H1 (cell line): Measurements from ENCODE around the gene WBP11. TPM values are rescaled to one million over a fixed set of nuclear protein-coding genes. Genes with fewer than 3 reads are reported as not detected.

Source experiments
- CTCF ChIA-PET: fragments of 300-600 bp; sonication (Branson Sonifier 250); formaldehyde crosslinking; loops from one replicate; lab custom pipeline; 2021; ENCODE audit not compliant: partially characterized antibody; lab: Charles Lee
- POLR2A ChIA-PET: fragments of 300-600 bp; sonication (Branson Sonifier 250); formaldehyde crosslinking; loops from one replicate; lab custom pipeline; 2021; ENCODE audit warnings: inconsistent platforms; ENCODE audit not compliant: partially characterized antibody; lab: Charles Lee
- DNase-seq, 2 experiments: peaks; one replicate each; pipeline versions ENCODE4 v3.0.0 to v3.0.0-alpha.2; 2010 to 2022; ENCODE audit warnings: low spot score in 2 of 2, low read depth in 1 of 2, mixed read lengths in 1 of 2
- FAIRE-seq: peaks from 2 replicates; lab custom pipeline; 2011; peaks lifted over from hg19 to GRCh38; lab: Jason Lieb, UNC
- H2AFZ ChIP-seq: 2 replicates; pipeline ENCODE4 v1.8.1; 2012; ENCODE audit warnings: low read length, inconsistent platforms
- H2AK5ac ChIP-seq: 2 replicates; pipeline ENCODE4 v1.6.1; 2013; ENCODE audit warnings: low read depth, low read length
- H2BK120ac ChIP-seq: replicated peaks from 2 replicates; pipeline ENCODE3; 2013; ENCODE audit warnings: low read depth, low read length, inconsistent platforms
- H2BK12ac ChIP-seq: 2 replicates; pipeline ENCODE4 v1.6.1; 2013; ENCODE audit warnings: low read depth, low read length
- H2BK15ac ChIP-seq: 2 replicates; pipeline ENCODE4 v1.6.1; 2013; ENCODE audit warnings: low read length
- H2BK20ac ChIP-seq: 2 replicates; pipeline ENCODE4 v1.6.1; 2013; ENCODE audit warnings: low read length
- H2BK5ac ChIP-seq: 2 replicates; pipeline ENCODE4 v1.6.1; 2013; ENCODE audit warnings: low read depth, low read length
- H3K14ac ChIP-seq: 2 replicates; pipeline ENCODE4 v1.6.1; 2013; ENCODE audit warnings: inconsistent platforms; ENCODE audit not compliant: insufficient read length
- H3K18ac ChIP-seq: 2 replicates; pipeline ENCODE4 v1.6.1; 2013; ENCODE audit warnings: low read length; ENCODE audit errors: extremely low read depth
- H3K23ac ChIP-seq: 2 replicates; pipeline ENCODE4 v1.6.1; 2013; ENCODE audit warnings: inconsistent platforms; ENCODE audit not compliant: insufficient read length
- H3K23me2 ChIP-seq: 2 replicates; pipeline ENCODE4 v1.6.1; 2013; ENCODE audit warnings: low read depth, low read length
- H3K27ac ChIP-seq: 2 replicates; pipeline ENCODE4 v1.6.1; 2011; ENCODE audit warnings: low read depth, low read length, inconsistent platforms
- H3K27me3 ChIP-seq, 4 experiments: replicated peaks in 1 of 4; 1 replicate in 1 of 4; 2 replicates in 3 of 4; pipeline versions ENCODE4 v1.6.1 to v1.8.1; 2011 to 2013; ENCODE audit warnings: low read length in 3 of 4, mild to moderate bottlenecking in 3 of 4, inconsistent platforms in 2 of 4, mixed read lengths in 2 of 4, moderate library complexity in 1 of 4; ENCODE audit not compliant: control insufficient read depth in 3 of 4, insufficient read depth in 3 of 4; ENCODE audit errors: extremely low read depth in 1 of 4
- H3K36me3 ChIP-seq, 4 experiments: 2 replicates each; pipeline versions ENCODE4 v1.6.1 to v1.8.1; 2011 to 2013; ENCODE audit warnings: mild to moderate bottlenecking in 4 of 4, low read length in 3 of 4, moderate library complexity in 2 of 4, control low read depth in 1 of 4, inconsistent platforms in 1 of 4; ENCODE audit not compliant: insufficient read depth in 4 of 4, control insufficient read depth in 2 of 4
- H3K4ac ChIP-seq: replicated peaks from 2 replicates; pipeline ENCODE3; 2013; ENCODE audit warnings: low read length, low read depth, mixed read lengths, inconsistent platforms; ENCODE audit not compliant: insufficient read length
- H3K4me1 ChIP-seq, 4 experiments: replicated peaks in 1 of 4; 1 replicate in 1 of 4; 2 replicates in 3 of 4; pipeline versions ENCODE4 v1.6.1 to v1.8.1; 2011 to 2013; ENCODE audit warnings: low read length in 3 of 4, inconsistent platforms in 2 of 4, mixed read lengths in 1 of 4; ENCODE audit not compliant: insufficient read depth in 4 of 4, control insufficient read depth in 3 of 4
- H3K4me2 ChIP-seq, 2 experiments: 2 replicates each; pipeline versions ENCODE4 v1.6.1 to v1.8.1; 2011 to 2013; ENCODE audit warnings: low read depth in 2 of 2, low read length in 2 of 2, control low read depth in 1 of 2, inconsistent platforms in 1 of 2, mild to moderate bottlenecking in 1 of 2; ENCODE audit not compliant: insufficient read depth in 1 of 2
- H3K4me3 ChIP-seq, 4 experiments: fragments of 200-600, 300-600 bp in 1 of 4; sonication (generic), shearing (Covaris generic), sonication (Bioruptor Twin) in 1 of 4; 2 replicates each; pipeline versions ENCODE4 v1.5.1 to v1.8.1; 2011 to 2016; ENCODE audit warnings: low read length in 4 of 4, low read depth in 3 of 4, control low read depth in 2 of 4, inconsistent platforms in 2 of 4, mild to moderate bottlenecking in 2 of 4, mixed read lengths in 1 of 4, moderate library complexity in 1 of 4; ENCODE audit not compliant: insufficient read depth in 2 of 4; ENCODE audit errors: extremely low read depth in 1 of 4
- H3K56ac ChIP-seq: replicated peaks from 2 replicates; pipeline ENCODE3; 2013; ENCODE audit warnings: low read depth, mild to moderate bottlenecking, mixed read lengths, low read length, inconsistent platforms; ENCODE audit not compliant: insufficient read length
- H3K79me1 ChIP-seq: 2 replicates; pipeline ENCODE4 v1.6.1; 2013; ENCODE audit warnings: low read depth, low read length, control low read depth
- H3K79me2 ChIP-seq, 2 experiments: 2 replicates each; pipeline versions ENCODE4 v1.6.1 to v1.8.1; 2012 to 2013; ENCODE audit warnings: low read length in 2 of 2, mild to moderate bottlenecking in 2 of 2, inconsistent platforms in 1 of 2; ENCODE audit not compliant: insufficient read depth in 2 of 2, control insufficient read depth in 1 of 2
- H3K9ac ChIP-seq, 4 experiments: replicated peaks in 1 of 4; 1 replicate in 1 of 4; 2 replicates in 3 of 4; pipeline versions ENCODE4 v1.6.1 to v1.8.1; 2011 to 2013; ENCODE audit warnings: low read depth in 3 of 4, low read length in 3 of 4, control low read depth in 2 of 4, mild to moderate bottlenecking in 2 of 4, moderate library complexity in 2 of 4, inconsistent platforms in 1 of 4; ENCODE audit errors: extremely low read depth in 1 of 4
- H3K9me3 ChIP-seq, 2 experiments: 2 replicates each; pipeline versions ENCODE4 v1.6.1 to v1.8.1; 2012 to 2013; ENCODE audit warnings: mild to moderate bottlenecking in 2 of 2, moderate library complexity in 2 of 2, control low read depth in 1 of 2, inconsistent platforms in 1 of 2, low read depth in 1 of 2, low read length in 1 of 2, mixed read lengths in 1 of 2; ENCODE audit not compliant: insufficient read depth in 2 of 2
- H4K20me1 ChIP-seq, 2 experiments: replicated peaks in 1 of 2; 2 replicates each; pipeline versions ENCODE3 to v1.8.1; 2011 to 2013; ENCODE audit warnings: inconsistent platforms in 2 of 2, low read length in 2 of 2, mild to moderate bottlenecking in 1 of 2; ENCODE audit not compliant: insufficient read depth in 2 of 2, control insufficient read depth in 1 of 2
- H4K5ac ChIP-seq: 2 replicates; pipeline ENCODE4 v1.6.1; 2013; ENCODE audit warnings: low read length, low read depth, mixed read lengths, inconsistent platforms; ENCODE audit not compliant: insufficient read length
- H4K8ac ChIP-seq: 2 replicates; pipeline ENCODE4 v1.8.0; 2013; ENCODE audit warnings: mild to moderate bottlenecking, moderate library complexity, low read length, inconsistent platforms; ENCODE audit not compliant: insufficient read depth; ENCODE audit errors: extremely low read depth
- H4K91ac ChIP-seq: replicated peaks from 2 replicates; pipeline ENCODE3; 2013; ENCODE audit warnings: low read length, mixed read lengths, inconsistent platforms; ENCODE audit not compliant: insufficient read length
- BACH1 ChIP-seq: IDR thresholded peaks from 2 replicates; pipeline ENCODE4 v1.6.1; 2012; ENCODE audit warnings: low read length, improper control_type of control experiment
- BCL11A ChIP-seq, 2 experiments: IDR thresholded peaks; one replicate each; pipeline ENCODE4 v1.6.1; 2011; ENCODE audit warnings: low read depth in 2 of 2, low read length in 2 of 2, mild to moderate bottlenecking in 2 of 2
- CBX5 ChIP-seq: fragments of 300-800, 300-1000 bp; sonication (generic); IDR thresholded peaks from 2 replicates; pipeline ENCODE4 v1.7.1; 2016; ENCODE audit warnings: antibody characterized with exemption, low read length, low read depth
- GABPA ChIP-seq: IDR thresholded peaks from 2 replicates; pipeline ENCODE4 v1.6.1; 2011; ENCODE audit warnings: mild to moderate bottlenecking, low read length, moderate library complexity, borderline replicate concordance; ENCODE audit not compliant: insufficient read depth
- GTF2F1 ChIP-seq: IDR thresholded peaks from 2 replicates; pipeline ENCODE4 v1.6.1; 2012; ENCODE audit warnings: low read depth, low read length, improper control_type of control experiment, borderline replicate concordance
- KDM4A ChIP-seq: IDR thresholded peaks from one replicate; pipeline ENCODE4 v1.7.1; 2012; ENCODE audit warnings: low read depth, mild to moderate bottlenecking, moderate library complexity, low read length, inconsistent platforms; ENCODE audit not compliant: severe bottlenecking
- RFX5 ChIP-seq: IDR thresholded peaks from 2 replicates; pipeline ENCODE4 v1.6.1; 2011; ENCODE audit warnings: low read depth, low read length, improper control_type of control experiment, borderline replicate concordance
- RNF2 ChIP-seq: fragments of 200-900, 300-1000 bp; sonication (generic); IDR thresholded peaks from 2 replicates; pipeline ENCODE4 v1.7.1; 2016; ENCODE audit warnings: borderline replicate concordance, low read depth, mild to moderate bottlenecking, antibody characterized with exemption, low read length; ENCODE audit not compliant: poor library complexity, severe bottlenecking; ENCODE audit errors: missing control alignments
- SIRT6 ChIP-seq: IDR thresholded peaks from one replicate; pipeline ENCODE4 v1.7.1; 2012; ENCODE audit warnings: low read length, inconsistent platforms
- WGBS, 2 experiments: shearing (Covaris generic) in 1 of 2; methylation state at CpG; one replicate each; pipeline versions ENCODE4 v1.1.6 to v1.1.7; 2013 to 2015; ENCODE audit warnings: low lambda C conversion rate in 2 of 2, mixed read lengths in 2 of 2, inconsistent platforms in 1 of 2, low coverage in 1 of 2, missing lambda C conversion rate in 1 of 2; ENCODE audit not compliant: insufficient replicate concordance in 2 of 2, insufficient coverage in 1 of 2, insufficient read length in 1 of 2; ENCODE audit errors: extremely low coverage in 1 of 2, missing lambda C conversion rate in 1 of 2; 5-methylcytosine and 5-hydroxymethylcytosine counted together
- polyA plus RNA-seq, 7 experiments: library from polyadenylated mRNA; depleted of rRNA in 3 of 7; stranded (reverse) in 5 of 7; unstranded in 2 of 7; fragments of >200 nt in 5 of 7; fragments of 200-250 nt in 2 of 7; gene quantifications; 1 replicate in 5 of 7; 2 replicates in 1 of 7; 4 replicates in 1 of 7; pipeline versions ENCODE4 v1.2.1 to v1.2.3, GENCODE V29; 2011 to 2013; ENCODE audit warnings: missing spikeins in 2 of 7, mixed read lengths in 2 of 7
- total RNA-seq: library from RNA; stranded (reverse); fragmentation: NEBNext Ultra II Directional; extraction: Animal tissue kit (Norgen Biotek cat#: 25700); gene quantifications from 2 replicates; pipeline ENCODE4 v1.2.1, GENCODE V29; 2021
- TF ChIP-seq, protein P1 (sequence below): IDR thresholded peaks from 2 replicates; pipeline ENCODE4 v1.6.1; 2012; ENCODE audit warnings: inconsistent platforms
- TF ChIP-seq, protein P2 (sequence below): IDR thresholded peaks from 2 replicates; pipeline ENCODE4 v1.6.1; 2011; ENCODE audit warnings: low read depth, mild to moderate bottlenecking, low read length; ENCODE audit not compliant: insufficient read depth

The WBP11 gene
- total and polyA plus RNA-seq, 2 of the 8 experiments (the other 6 are each of a cell fraction or from before 2014, with no cell fraction given): 22.1 to 134 TPM

DNA sequence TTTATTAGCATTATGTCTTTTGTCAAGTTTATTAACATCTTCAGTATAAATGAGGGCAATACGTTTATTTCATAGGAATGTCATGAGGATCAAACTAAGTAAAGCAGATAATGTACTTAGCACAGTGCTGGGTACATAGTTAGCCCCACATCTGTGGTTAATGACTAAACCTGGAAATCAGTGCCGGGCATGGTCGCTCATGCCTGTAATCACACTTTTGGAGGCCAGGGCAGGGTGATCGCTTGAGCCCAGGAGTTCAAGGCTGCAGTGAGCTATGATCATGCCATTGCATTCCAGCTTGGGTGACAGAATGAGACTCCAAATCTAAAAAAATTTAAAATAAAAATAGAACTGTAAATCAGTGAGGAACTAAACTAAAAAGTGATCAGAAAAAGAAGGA lies 62.1 kb downstream of the WBP11 start:
- ChIA-PET POLR2A (interaction anchor here (0.6 to 1.5 kb wide), 5 partner anchors 10 to 34 kb away, joined by 3 read pairs; a partner anchor contains a TSS), CTCF (interaction anchor here (0.7 to 1.9 kb wide), 3 partner anchors 9 to 28 kb away, joined by 3 to 6 read pairs (median 3); no protein-coding TSS in a partner anchor)
- Histone ChIP-seq H3K23me2 (no peaks in the 10 kb centered on the region), H3K14ac (no peak overlapping the region), H2BK20ac (no peak overlapping the region), H4K20me1 (no peaks in the 10 kb centered on the region), H3K4ac (no peak overlapping the region), H3K4me3 (no peak overlapping the region), H2AK5ac (no peak overlapping the region), H3K9ac (no peak overlapping the region), H2BK12ac (no peak overlapping the region), H3K4me1 (no peaks in the 10 kb centered on the region), H3K9me3 (peaks cover 21 to 24% of the 10 kb centered on the region in 2 experiments; a peak in 3 of 4 replicates), H3K27ac (no peak overlapping the region), H3K36me3 (no peaks in the 10 kb centered on the region; a peak in 1 of 8 replicates), H4K8ac (no peak overlapping the region), H3K23ac (no peak overlapping the region), H3K79me2 (no peaks in the 10 kb centered on the region), H2BK15ac (no peak overlapping the region), H3K27me3 (no peaks in the 10 kb centered on the region), H3K4me2 (no peak overlapping the region), H4K91ac (no peak overlapping the region), H2BK5ac (no peak overlapping the region), H4K5ac (no peak overlapping the region), H2BK120ac (no peak overlapping the region), H3K18ac (no peak overlapping the region), H3K56ac (no peak overlapping the region), H2AFZ (no peak overlapping the region), H3K79me1 (no peaks in the 10 kb centered on the region)
- DNase-seq (no peak), FAIRE-seq (no peak)
- WGBS, 2 experiments: 89% methylated on average over 4 of the region's 4 CpGs; no CpG with 5 or more reads in 1 of the 2 experiments
- TF ChIP-seq RNF2 (no peak), GTF2F1 (no peak), BCL11A (IDR thresholded peaks at IDR 0.05; ENCODE audit: low read depth in 2 of 2, low read length in 2 of 2) (no peak), BACH1 (no peak), GABPA (no peak), SIRT6 (no peak), KDM4A (no peak), CBX5 (no peak), RFX5 (no peak)
- TF ChIP-seq, protein P1, sequence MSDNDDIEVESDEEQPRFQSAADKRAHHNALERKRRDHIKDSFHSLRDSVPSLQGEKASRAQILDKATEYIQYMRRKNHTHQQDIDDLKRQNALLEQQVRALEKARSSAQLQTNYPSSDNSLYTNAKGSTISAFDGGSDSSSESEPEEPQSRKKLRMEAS: no peak
- TF ChIP-seq, protein P2, sequence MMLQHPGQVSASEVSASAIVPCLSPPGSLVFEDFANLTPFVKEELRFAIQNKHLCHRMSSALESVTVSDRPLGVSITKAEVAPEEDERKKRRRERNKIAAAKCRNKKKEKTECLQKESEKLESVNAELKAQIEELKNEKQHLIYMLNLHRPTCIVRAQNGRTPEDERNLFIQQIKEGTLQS: no peak
